Trophoblast cell (in vitro differentiated cells and primary cell): ENCODE measurements around the gene EME1.

ENCODE experiments used
- DNase-seq, 2 donors: peaks; one replicate each; pipeline ENCODE4 v3.0.0-alpha.2; 2016
- H2AFZ ChIP-seq: 2 replicates; pipeline ENCODE4 v1.6.1; 2013; ENCODE audit warnings: low read length, moderate library complexity, mild to moderate bottlenecking; ENCODE audit not compliant: insufficient read depth, poor library complexity
- H2AK5ac ChIP-seq: 2 replicates; pipeline ENCODE4 v1.6.1; 2013; ENCODE audit warnings: mild to moderate bottlenecking, low read length
- H2BK120ac ChIP-seq: 2 replicates; pipeline ENCODE4 v1.6.1; 2013; ENCODE audit warnings: low read length, mild to moderate bottlenecking, moderate library complexity; ENCODE audit not compliant: insufficient read depth, poor library complexity
- H2BK12ac ChIP-seq: 2 replicates; pipeline ENCODE4 v1.6.1; 2013; ENCODE audit warnings: mild to moderate bottlenecking, low read length, moderate library complexity
- H2BK5ac ChIP-seq: 2 replicates; pipeline ENCODE4 v1.6.1; 2013; ENCODE audit warnings: low read length, low read depth, moderate library complexity, mild to moderate bottlenecking; ENCODE audit not compliant: poor library complexity
- H3K14ac ChIP-seq: 2 replicates; pipeline ENCODE4 v1.6.1; 2013; ENCODE audit warnings: mild to moderate bottlenecking, low read length
- H3K18ac ChIP-seq: 2 replicates; pipeline ENCODE4 v1.6.1; 2013; ENCODE audit warnings: mild to moderate bottlenecking, low read length
- H3K23ac ChIP-seq: 2 replicates; pipeline ENCODE4 v1.6.1; 2013; ENCODE audit warnings: low read length
- H3K27ac ChIP-seq: 2 replicates; pipeline ENCODE4 v1.5.1; 2013; ENCODE audit warnings: low read depth, mild to moderate bottlenecking, inconsistent platforms, low read length, moderate library complexity
- H3K27me3 ChIP-seq: 2 replicates; pipeline ENCODE4 v1.6.1; 2013; ENCODE audit warnings: inconsistent platforms, mild to moderate bottlenecking, low read length, moderate library complexity; ENCODE audit not compliant: insufficient read depth
- H3K36me3 ChIP-seq, 2 experiments: 1 replicate in 1 of 2; 2 replicates in 1 of 2; pipeline ENCODE4 v1.6.1; 2013; ENCODE audit warnings: low read length in 2 of 2, mild to moderate bottlenecking in 2 of 2, moderate library complexity in 1 of 2; ENCODE audit not compliant: insufficient read depth in 2 of 2, control insufficient read depth in 1 of 2
- H3K4ac ChIP-seq: 2 replicates; pipeline ENCODE4 v1.6.1; 2013; ENCODE audit warnings: low read depth, mild to moderate bottlenecking, low read length, moderate library complexity
- H3K4me1 ChIP-seq, 2 experiments: 1 replicate in 1 of 2; 2 replicates in 1 of 2; pipeline ENCODE4 v1.6.1; 2013; ENCODE audit warnings: low read length in 2 of 2, mild to moderate bottlenecking in 2 of 2, moderate library complexity in 1 of 2; ENCODE audit not compliant: insufficient read depth in 2 of 2, control insufficient read depth in 1 of 2
- H3K4me2 ChIP-seq: 2 replicates; pipeline ENCODE4 v1.6.1; 2013; ENCODE audit warnings: inconsistent platforms, mild to moderate bottlenecking, low read length, moderate library complexity
- H3K4me3 ChIP-seq: 2 replicates; pipeline ENCODE4 v1.5.1; 2013; ENCODE audit warnings: mild to moderate bottlenecking, low read depth, low read length, inconsistent platforms
- H3K79me1 ChIP-seq: one replicate; pipeline ENCODE4 v1.6.1; 2013; ENCODE audit warnings: low read length
- H3K79me2 ChIP-seq: 2 replicates; pipeline ENCODE4 v1.6.1; 2013; ENCODE audit warnings: low read length, mild to moderate bottlenecking; ENCODE audit not compliant: control insufficient read depth, insufficient read depth, poor library complexity
- H3K9ac ChIP-seq: 2 replicates; pipeline ENCODE4 v1.6.1; 2013; ENCODE audit warnings: mild to moderate bottlenecking, low read length
- H3K9me3 ChIP-seq: 2 replicates; pipeline ENCODE4 v1.6.1; 2013; ENCODE audit warnings: low read depth, mild to moderate bottlenecking, control low read depth, inconsistent platforms, low read length; ENCODE audit not compliant: insufficient read depth
- H4K12ac ChIP-seq: 2 replicates; pipeline ENCODE4 v1.6.1; 2013; ENCODE audit warnings: low read depth, mild to moderate bottlenecking, low read length, moderate library complexity
- H4K8ac ChIP-seq: 2 replicates; pipeline ENCODE4 v1.6.1; 2013; ENCODE audit warnings: low read depth, mild to moderate bottlenecking, low read length, moderate library complexity
- H4K91ac ChIP-seq: one replicate; pipeline ENCODE4 v1.6.1; 2013; ENCODE audit warnings: low read depth, mild to moderate bottlenecking, low read length, moderate library complexity
- WGBS: extraction: QIAGEN DNeasy Blood & Tissue Kit; methylation state at CpG from one replicate; pipeline ENCODE4 v1.1.7; 2013; ENCODE audit warnings: missing lambda C conversion rate; ENCODE audit not compliant: insufficient read length, insufficient coverage; ENCODE audit errors: extremely low coverage; 5-methylcytosine and 5-hydroxymethylcytosine counted together

EME1 gene

GRCh38 chr17:50354198-50354597, 18.8 kb upstream of the EME1 start:
- no peak overlapping the region for H3K23ac ChIP-seq
- no peak for DNase-seq
- H3K79me1 ChIP-seq, result no peaks in the 10 kb centered on the region
- no peak overlapping the region for H2BK5ac ChIP-seq
- no peak overlapping the region for H2AFZ ChIP-seq
- H3K27me3 ChIP-seq, result no peaks in the 10 kb centered on the region
- H3K18ac ChIP-seq, result no peak overlapping the region
- no peak overlapping the region for H3K4me3 ChIP-seq
- H4K8ac ChIP-seq, result no peak overlapping the region
- peaks cover 2% of the 10 kb centered on the region for H3K9me3 ChIP-seq
- H4K12ac ChIP-seq, result no peak overlapping the region
- no peaks in the 10 kb centered on the region for H3K4me1 ChIP-seq
- H3K4ac ChIP-seq, result no peak overlapping the region
- H3K27ac ChIP-seq, result no peak overlapping the region
- H2BK120ac ChIP-seq, result no peak overlapping the region
- no peak overlapping the region for H3K4me2 ChIP-seq
- H3K79me2 ChIP-seq, result no peaks in the 10 kb centered on the region
- no CpG with 5 or more reads among the region's 15 CpGs for WGBS
- peaks cover 49 to 63% of the 10 kb centered on the region in 2 experiments for H3K36me3 ChIP-seq
- no peak overlapping the region for H2BK12ac ChIP-seq
- no peak overlapping the region for H3K9ac ChIP-seq
- H2AK5ac ChIP-seq, result no peak overlapping the region
- no peak overlapping the region for H4K91ac ChIP-seq
- H3K14ac ChIP-seq, result no peak overlapping the region

DNA sequence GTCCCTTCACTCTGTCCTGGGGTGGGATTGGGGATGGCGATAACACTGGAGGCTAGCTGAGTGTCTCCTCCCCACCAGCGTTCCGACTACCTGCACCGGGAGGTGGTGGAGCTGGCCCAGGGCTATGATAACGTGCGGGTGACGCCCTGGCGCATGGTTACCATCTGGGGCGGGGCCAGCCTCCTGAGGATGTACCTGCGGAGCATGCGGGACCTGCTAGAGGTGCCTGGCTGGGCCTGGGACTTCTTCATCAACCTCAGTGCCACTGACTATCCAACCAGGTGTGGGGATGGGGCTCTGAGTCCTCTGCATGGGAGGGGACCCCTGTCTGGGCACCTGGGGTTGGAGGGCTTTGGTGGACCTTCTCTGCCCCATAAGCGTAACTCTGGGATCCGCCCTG, 18.3 kb upstream of the EME1 start:
- no CpG with 5 or more reads among the region's 13 CpGs for WGBS
- H2AFZ ChIP-seq, result no peak overlapping the region

GRCh38 chr17:50355336-50355700, 17.7 kb upstream of the EME1 start:
- no peak overlapping the region for H4K91ac ChIP-seq
- no peaks in the 10 kb centered on the region for H3K4me1 ChIP-seq
- H2BK120ac ChIP-seq, result no peak overlapping the region
- no peak overlapping the region for H2BK5ac ChIP-seq
- DNase-seq, result no peak
- H2AK5ac ChIP-seq, result no peak overlapping the region
- no peak overlapping the region for H3K4me3 ChIP-seq
- no peaks in the 10 kb centered on the region for H3K27me3 ChIP-seq
- no peak overlapping the region for H4K8ac ChIP-seq
- H3K79me2 ChIP-seq, result no peaks in the 10 kb centered on the region
- H2AFZ ChIP-seq, result no peak overlapping the region
- H3K9ac ChIP-seq, result no peak overlapping the region
- no peak overlapping the region for H3K23ac ChIP-seq
- no peak overlapping the region for H3K18ac ChIP-seq
- H3K79me1 ChIP-seq, result no peaks in the 10 kb centered on the region
- no peak overlapping the region for H3K27ac ChIP-seq
- peaks cover 2% of the 10 kb centered on the region for H3K9me3 ChIP-seq
- no peak overlapping the region for H3K4ac ChIP-seq
- no peak overlapping the region for H2BK12ac ChIP-seq
- no peak overlapping the region for H3K4me2 ChIP-seq
- H3K14ac ChIP-seq, result no peak overlapping the region
- no CpG with 5 or more reads among the region's 4 CpGs for WGBS
- no peak overlapping the region for H4K12ac ChIP-seq
- H3K36me3 ChIP-seq, result peaks cover 56 to 73% of the 10 kb centered on the region in 2 experiments

More for the DNA sequence above, 18.3 kb upstream of the EME1 start:
- H4K12ac ChIP-seq, result no peak overlapping the region
- H3K18ac ChIP-seq, result no peak overlapping the region
- H3K23ac ChIP-seq, result no peak overlapping the region
- H3K4me3 ChIP-seq, result no peak overlapping the region
- no peak overlapping the region for H4K91ac ChIP-seq
- no peak overlapping the region for H3K4me2 ChIP-seq
- no peak overlapping the region for H3K4ac ChIP-seq
- peaks cover 2% of the 10 kb centered on the region for H3K9me3 ChIP-seq
- no peak overlapping the region for H2BK5ac ChIP-seq
- H3K27me3 ChIP-seq, result no peaks in the 10 kb centered on the region
- peaks cover 52 to 68% of the 10 kb centered on the region in 2 experiments for H3K36me3 ChIP-seq
- H3K27ac ChIP-seq, result no peak overlapping the region
- no peak overlapping the region for H2AK5ac ChIP-seq
- no peak for DNase-seq
- no peak overlapping the region for H2BK120ac ChIP-seq
- H3K79me1 ChIP-seq, result no peaks in the 10 kb centered on the region
- no peaks in the 10 kb centered on the region for H3K79me2 ChIP-seq
- no peak overlapping the region for H3K14ac ChIP-seq
- H4K8ac ChIP-seq, result no peak overlapping the region
- no peak overlapping the region for H3K9ac ChIP-seq
- no peak overlapping the region for H2BK12ac ChIP-seq
- H3K4me1 ChIP-seq, result no peaks in the 10 kb centered on the region

- peak overlapping the region; percentile 25 for H3K4me3 ChIP-seq
Observed at GRCh38 chr17:50355701-50356341, 17.2 kb upstream of the EME1 start.

More at GRCh38 chr17:50355701-50356341, 17.2 kb upstream of the EME1 start:
- Histone ChIP-seq H3K79me2 (no peaks in the 10 kb centered on the region), H3K27ac (no peak overlapping the region), H3K14ac (no peak overlapping the region), H2BK120ac (no peak overlapping the region), H3K4me2 (no peak overlapping the region), H4K91ac (no peak overlapping the region), H3K9me3 (peaks cover 2% of the 10 kb centered on the region), H2AK5ac (no peak overlapping the region), H4K12ac (no peak overlapping the region), H4K8ac (no peak overlapping the region), H3K18ac (no peak overlapping the region), H3K27me3 (no peaks in the 10 kb centered on the region), H3K23ac (no peak overlapping the region), H2BK12ac (no peak overlapping the region), H3K79me1 (no peaks in the 10 kb centered on the region), H3K4ac (no peak overlapping the region), H2BK5ac (no peak overlapping the region), H3K4me1 (no peaks in the 10 kb centered on the region), H3K36me3 (peaks cover 56 to 77% of the 10 kb centered on the region in 2 experiments), H3K9ac (no peak overlapping the region), H2AFZ (no peak overlapping the region)
- no peak for DNase-seq
- no CpG with 5 or more reads among the region's 20 CpGs for WGBS
